SW 1271 (cell line): ENCODE measurements around the gene LRRC25.

Experiments
- DNase-seq, 2 experiments: peaks; one replicate each; lab custom pipeline; 2025; lab: John Stamatoyannopoulos, UW

Gene LRRC25

GRCh38 chr19:18346091-18346490 lies 51.3 kb downstream of the LRRC25 start:
- peak in 1 of 2 experiments; percentile 13 for DNase-seq

- DNase-seq, result no peak
These were observed 52.1 kb downstream of the LRRC25 start for GRCh38 chr19:18345296-18345695.

- DNase-seq, result no peak
These were observed 52.9 kb downstream of the LRRC25 start for GRCh38 chr19:18344582-18344950.

- no peak for DNase-seq
These were observed 55.3 kb downstream of the LRRC25 start for GRCh38 chr19:18342090-18342632.
